GM21825 (cell line): ENCODE measurements around the gene NDUFB8.
"Not testable (repeated sequence)": the region's sequence is repeated elsewhere in the genome, so short reads cannot be mapped to it uniquely, and the experiment has no call there.

Source experiments
- ATAC-seq: cut with Tn5 transposase; IDR thresholded peaks from one replicate; pipeline ENCODE4 v1.9.1; 2021; ENCODE audit warnings: mild to moderate bottlenecking, moderate library complexity; ENCODE audit not compliant: unreplicated experiment

Gene NDUFB8

DNA sequence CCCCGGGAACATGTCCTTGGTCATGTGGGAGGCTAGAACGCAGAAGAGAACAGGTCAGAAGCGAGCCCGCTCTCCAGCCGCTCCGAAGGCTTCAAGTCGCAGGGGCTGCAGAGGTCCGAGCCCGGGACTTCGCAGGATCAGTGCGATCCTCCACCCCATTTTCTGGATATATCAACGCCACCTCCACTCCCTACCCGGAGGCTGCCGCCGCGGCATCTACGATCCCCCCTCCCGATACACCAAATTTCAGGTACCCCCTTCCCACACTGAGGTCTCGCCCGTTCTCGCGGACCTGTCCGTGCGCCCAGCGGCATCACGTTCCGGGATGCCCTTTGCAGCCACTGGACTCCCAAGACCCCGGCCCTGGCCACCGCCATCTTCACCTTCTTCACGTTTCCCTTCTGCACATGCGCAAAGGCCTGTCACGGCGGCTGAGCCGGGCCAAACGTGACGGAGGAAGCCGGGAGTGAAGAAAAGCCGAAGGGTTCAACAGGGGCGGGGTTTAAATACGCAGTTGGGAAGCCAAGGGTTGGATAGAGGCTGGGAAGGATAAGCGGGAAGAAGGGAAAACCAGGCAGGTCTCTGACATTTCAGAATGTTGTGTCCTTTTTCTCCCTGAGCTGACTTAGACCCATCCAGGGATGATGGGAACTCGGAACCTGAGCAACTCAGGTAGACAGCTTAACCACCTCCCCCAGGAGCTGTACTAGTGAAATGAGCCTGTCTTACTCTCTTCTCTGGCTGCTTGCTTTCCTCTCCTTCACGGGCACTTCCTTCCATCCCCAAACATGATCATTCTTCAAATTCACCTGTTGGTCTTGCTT lies at the start of gene NDUFB8:
Gene NDUFB8 (minus strand): TSS at position 397 of the 824 bp plus-strand sequence. CDS start 20 bp downstream, at position 377.
- peak; percentile 58 for ATAC-seq

DNA sequence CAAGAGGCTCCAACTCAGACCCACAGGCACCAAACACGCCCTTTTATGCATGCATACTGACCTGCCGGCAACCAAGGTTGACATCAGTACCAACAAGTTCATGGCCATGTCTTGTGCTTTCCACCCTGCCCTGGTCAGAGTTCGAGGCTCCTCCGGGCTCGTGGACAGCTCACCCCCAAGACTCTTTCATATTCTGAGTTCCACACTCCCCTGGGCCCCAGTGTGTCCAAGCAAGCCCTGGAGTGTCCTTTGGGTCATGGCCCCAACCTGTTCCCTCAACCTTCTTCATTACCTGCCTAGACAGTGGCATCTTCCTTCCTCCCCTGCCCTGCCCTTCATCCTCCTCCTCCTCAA lies 46.6 kb upstream of the NDUFB8 start:
- no peak for ATAC-seq

DNA sequence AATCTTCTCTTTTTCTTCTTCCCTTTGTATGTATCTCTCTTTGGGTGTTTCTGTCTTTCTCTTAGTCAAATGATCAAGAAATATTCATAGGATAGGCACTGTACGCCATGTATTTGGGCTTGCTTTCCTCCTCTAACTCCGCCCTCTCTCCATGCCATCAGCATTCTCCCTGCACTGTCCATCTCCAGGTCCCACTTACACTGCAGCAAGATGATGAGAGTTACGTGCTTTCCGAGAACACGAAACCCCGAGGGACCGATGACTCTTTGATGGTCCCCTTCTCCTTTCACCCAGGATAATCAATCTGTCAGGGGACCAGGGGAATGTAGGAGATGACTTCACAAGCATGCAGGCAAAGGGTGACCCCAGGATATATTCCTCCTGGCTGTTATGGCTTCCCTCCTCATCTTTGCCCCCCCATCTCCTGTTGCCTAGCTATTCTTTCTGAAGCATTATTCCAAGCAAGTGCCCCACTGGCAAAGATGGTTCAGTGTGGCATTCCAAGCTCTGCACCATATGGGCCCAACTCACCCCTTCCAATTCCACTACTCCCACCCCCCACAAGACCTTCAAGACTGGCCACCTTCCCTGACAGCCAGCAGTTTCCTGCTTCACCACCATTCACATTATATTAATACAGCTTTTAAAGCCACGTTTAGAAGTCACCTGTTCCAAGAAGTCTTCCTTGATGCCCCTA lies 46.1 kb upstream of the NDUFB8 start:
- no peak for ATAC-seq

DNA sequence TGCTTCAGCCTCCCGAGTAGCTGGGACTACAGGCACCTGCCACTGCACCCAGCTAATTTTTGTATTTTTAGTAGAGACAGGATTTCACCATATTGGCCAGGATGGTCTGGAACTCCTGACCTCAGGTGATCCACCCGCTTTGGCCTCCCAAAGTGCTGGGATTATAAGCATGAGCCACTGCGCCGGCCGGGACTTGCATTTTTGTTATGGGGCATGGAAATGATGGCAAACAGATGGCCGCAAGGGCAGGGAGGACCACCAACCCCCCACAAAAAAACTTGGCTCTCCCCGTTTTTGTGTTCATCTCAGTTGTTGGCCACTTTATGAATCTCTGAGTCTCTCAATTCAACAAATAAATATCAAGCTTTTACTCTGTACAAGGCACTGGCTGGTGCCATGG lies 45.5 kb upstream of the NDUFB8 start:
- not testable (repeated sequence) for ATAC-seq

DNA sequence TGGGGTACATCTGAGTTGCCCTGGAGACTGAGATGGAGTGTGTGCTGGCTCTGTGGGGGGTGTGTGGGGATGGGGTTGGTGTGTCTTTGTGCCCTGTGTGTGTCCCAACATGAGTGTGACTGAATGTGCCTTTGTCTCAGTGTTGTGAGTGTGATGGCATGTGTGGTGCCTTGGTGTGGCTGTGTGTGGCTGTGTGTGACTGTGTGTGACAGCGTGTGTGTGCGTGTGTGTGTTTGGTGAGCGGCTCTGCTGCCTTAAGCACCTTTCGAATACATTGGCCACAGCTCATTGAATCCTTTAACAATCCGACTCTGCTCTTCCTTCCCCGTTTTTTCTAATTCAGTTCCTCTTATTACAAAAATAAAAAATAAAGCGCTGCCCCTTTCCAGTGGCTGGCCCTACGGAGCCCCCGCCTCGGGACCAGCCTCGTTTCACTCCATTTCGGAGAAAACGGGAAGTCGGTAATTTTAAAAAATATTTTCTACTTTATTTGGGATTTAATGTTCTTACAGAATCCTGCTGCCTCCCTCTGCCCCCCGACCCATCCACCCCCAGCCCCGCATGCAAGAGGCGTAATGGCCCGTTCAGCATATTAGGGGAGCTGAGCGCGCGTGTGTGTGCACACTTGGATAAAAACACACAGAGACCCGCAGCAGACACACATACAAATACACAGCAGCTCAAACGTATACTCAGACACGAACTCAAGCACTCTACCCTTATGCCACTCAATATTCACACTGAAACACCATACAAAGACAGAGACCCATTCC lies 41.6 kb upstream of the NDUFB8 start:
- no peak for ATAC-seq

DNA sequence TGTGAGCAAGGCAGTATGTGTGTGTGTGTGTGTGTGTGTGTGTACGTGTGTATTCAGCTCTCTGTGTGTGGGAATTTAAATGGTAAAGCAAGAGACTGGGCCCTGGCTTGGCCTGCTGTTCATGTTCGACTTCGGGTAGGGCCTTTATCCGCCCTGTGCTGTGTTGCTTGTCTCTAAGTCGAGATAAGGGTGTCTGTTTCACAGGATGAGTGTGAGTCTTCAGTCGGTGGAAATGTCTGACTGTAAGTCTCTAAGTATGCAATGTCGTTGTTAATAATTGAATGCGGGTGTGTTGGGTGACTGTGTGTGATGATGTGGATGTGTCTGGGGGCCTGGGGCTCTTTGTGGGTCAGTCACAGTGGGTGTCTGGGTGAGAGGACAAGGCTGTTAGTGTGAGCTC lies 40.8 kb upstream of the NDUFB8 start:
- no peak for ATAC-seq

DNA sequence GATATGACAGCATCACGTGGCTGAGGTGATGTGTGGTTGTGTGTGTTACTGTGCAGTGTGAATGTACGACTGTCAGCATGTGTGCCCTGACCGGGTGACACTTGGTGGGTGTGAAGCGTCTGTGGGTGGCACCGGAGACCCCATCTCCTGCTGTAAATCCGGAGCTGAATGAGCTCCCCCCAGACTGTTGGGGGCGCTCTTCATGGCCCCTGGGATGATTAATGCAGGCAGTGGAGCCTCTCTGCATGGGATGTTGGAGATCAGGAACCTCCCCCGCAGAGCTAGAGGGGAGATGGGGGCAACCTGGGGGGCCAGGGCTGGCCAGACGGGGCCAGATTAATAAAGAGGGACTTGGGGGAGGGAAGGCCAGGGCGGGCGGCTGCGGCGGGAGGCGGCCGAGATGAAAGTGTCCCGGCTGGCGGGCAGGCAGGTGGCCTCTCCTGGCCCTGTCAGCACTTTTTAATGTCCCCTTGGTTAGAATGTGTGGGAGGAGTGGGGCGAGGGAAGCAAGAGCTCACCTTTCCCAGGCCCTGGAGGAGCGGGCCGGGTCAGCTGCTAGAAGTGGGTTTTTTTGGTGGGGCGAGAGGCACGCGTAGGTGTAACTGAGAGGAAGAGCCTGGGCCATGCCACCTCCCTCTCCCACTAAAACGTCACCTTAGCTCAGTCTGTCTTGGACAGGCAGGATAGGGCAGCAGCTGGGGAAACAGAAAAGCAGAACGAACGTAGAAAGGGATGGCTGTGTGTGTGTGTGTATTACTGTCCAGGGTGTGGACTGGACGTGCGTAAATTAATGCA lies 40.2 kb upstream of the NDUFB8 start:
- ATAC-seq, result no peak

DNA sequence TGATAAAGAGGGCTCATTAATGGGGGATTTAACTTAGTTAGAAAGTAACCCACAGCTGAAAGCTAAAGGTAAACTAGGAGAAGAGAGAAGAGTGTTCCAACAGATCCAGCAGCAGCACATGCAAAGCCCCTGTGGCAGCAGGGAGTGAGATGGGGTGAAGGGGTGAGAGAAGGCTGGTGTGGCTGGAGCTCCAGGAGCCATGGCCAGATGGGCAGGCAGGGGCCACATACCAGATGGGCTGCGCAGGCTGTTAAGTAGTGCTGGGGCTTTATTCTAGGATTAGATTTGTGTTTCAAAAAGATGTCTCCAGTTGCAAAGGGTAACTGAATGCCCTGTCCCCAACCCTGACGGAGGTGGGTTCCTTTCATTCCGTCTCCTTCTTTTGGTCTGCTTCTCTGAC lies 39.2 kb upstream of the NDUFB8 start:
- ATAC-seq, result no peak

DNA sequence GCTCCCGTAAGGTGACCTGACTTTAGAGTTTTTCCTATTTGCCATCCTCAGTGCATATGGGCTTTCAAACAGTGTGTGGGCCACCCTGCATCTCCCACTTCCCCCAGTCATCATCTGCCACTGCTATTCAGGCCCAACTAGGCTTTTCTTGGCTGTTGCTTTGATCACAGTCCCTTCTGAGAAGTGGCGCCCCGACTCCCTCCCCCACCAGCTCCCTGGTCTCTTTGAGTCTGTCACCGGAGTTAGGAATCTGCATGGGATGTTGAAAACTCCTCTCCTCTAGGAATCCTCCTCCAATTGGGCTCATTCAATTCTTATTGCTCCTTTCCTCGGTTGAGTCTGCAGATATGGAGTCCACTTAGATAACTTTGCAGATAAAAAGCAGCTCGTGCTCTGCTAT lies 38.2 kb upstream of the NDUFB8 start:
- ATAC-seq, result no peak

DNA sequence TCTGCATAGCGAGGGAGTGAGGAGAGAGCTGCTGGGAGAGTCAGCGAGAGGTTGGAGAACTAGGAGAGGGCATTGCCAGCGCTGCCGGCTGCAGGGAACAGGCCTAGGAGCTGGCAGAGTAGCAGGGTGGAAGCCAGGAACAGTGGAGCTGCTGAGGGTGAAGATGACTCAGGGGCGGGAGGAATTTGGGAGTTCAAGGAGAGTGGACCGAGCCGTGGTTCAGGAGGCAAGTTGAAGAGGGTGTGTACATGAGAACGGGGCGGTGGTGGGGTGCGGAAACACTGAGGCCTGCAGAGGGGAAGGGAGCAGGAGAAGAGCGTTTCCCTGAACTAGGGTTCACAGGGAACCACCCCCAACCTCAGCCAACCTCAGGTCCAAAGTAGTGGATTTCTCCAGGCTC lies 37.6 kb upstream of the NDUFB8 start:
- ATAC-seq, result no peak

DNA sequence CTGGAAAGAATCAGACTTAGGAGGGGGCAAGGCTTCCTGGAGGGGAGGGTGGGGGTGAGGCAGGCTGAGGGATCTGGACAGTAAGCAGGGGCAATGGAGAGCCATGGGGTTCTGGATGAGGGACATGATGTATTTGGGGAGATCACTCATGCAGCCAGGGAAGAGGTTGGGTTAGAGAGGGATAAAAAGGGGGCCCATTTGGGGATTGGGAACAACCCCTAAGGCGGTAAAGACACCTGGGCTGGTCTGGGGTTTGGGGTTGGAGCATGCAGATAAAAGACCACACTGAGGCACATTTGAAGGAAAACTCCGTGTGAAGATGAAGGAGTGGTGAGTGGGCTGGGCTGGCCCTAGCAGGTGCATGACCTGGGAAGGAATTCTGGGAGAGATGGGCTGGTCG lies 36.9 kb upstream of the NDUFB8 start:
- ATAC-seq, result no peak

DNA sequence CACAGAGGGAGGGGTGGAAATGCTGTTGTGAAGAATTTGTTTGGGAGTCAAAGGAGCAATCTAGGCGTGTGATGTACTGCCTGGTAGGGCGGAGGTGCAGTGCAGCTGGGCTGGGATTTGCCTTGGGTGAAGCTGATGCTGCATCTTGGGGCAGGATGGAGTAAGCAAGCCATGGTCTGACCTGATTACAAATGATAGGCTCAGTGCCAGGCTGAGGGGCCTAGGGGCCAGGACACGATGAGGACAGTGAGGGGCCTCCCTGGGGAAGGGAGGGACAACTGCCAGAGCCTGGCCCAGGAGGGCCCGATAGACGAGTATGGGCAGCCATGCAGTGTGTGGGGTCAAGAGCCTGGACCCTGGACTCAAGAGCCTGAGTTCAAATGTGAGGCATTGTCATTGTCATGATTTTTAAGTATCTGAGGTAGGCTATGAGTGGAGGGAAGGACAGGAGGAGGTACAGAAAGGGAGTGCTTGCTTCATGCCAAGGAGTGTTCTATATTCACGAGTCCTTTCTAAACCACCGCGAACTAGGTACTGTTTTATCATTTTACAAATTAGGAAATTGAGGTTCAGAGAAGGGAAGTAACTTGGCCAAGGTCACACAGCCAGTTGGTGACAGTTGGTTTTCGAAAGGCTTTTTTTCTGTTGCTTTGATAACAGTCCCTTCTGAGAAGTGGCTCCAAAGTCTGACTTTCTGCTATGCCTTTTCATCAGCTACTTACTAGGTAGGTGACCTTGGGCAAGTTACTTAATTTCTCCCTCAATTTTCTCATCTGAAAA lies 35.7 kb upstream of the NDUFB8 start:
- ATAC-seq, result no peak

DNA sequence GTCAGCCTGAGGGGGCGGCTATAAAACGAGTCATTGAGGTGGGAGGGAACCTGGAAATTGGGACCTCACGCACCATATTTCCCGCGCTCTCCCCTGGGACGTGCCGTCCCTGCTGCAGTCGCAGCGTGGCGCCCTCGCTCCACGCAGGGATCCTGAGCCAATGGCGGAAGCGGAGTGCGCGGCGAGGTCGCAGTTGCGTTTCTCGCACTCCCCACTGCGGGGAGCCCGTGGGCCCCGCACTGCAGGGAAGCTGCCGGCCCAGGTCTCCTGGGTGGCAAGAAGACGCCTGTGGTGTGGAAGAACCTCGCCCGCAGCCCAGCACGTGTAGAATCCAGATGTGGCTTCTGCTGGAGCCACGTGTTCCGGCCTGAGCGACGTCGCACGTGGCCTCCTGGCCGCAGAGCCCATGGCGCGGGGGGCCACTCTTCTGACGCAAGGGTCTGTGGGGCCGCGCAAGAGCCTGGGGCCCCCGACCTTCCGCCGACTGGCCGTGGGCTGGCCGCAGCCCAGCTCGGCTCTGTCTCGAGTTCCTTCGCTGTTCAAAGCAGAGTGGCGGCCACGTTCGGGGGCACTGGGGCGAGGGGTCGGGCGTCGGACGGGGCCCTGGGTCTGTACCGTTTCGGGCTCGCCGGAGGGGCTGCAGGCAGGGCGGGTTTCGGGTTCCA lies 32.5 kb upstream of the NDUFB8 start:
- peak; percentile 80 for ATAC-seq

DNA sequence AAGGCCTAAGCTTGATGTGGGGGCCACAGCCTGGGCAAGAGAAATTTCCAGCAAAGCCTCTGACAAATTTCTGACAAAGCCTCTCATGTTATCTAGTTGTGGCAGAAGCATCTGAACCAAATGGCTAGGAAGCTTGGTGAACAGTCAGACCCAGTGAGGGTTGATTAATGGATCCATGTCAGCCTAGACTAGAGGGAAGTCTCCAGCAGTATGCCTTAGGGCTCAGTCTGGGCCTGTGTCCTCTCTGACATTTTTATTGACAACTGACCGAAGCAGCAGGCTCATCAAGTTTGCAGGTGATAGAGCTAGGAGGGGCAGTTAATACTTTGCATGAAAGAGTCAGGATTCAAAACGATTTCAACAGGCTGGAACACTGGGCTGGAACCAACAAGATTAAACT lies 31.3 kb upstream of the NDUFB8 start:
- no peak for ATAC-seq

DNA sequence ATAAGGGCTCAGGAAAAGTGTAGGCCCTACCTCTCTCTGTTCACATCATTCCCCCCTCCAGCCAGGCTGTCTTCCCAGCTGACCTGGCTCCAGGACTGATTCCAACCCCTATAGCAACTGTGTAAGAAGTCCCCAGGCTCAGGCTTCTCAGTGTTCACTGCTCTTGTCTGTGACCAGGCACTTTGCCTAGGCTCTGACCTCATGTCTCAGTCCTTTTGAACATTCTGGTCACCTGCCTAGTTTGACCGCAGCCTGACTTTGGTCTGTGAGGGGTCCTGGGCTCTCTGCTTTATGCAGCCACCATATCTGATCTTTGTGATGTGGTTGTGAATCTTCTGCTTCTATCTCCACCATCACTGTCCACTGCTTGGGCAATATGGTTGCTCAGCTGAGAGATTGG lies 30.6 kb upstream of the NDUFB8 start:
- ATAC-seq, result no peak

DNA sequence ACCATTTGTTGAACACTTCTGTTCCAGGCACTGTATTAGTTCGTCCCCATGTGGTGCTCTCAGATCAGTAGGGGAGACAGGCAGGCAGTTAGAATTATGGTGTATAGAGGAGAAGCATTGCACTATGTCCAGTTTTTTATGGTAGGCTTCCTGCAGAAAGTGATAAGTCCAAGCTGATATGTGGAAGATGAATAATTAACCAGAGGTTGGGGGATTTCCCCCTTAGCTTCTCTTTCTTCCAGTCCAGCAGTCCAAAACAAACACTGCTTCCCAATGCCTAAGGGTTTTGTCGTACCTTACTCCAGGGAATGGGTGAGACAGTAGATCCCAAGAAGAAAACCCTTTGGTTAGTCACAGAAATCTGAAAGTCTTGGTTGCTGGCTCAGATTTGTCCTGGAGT lies 25.2 kb upstream of the NDUFB8 start:
- no peak for ATAC-seq

DNA sequence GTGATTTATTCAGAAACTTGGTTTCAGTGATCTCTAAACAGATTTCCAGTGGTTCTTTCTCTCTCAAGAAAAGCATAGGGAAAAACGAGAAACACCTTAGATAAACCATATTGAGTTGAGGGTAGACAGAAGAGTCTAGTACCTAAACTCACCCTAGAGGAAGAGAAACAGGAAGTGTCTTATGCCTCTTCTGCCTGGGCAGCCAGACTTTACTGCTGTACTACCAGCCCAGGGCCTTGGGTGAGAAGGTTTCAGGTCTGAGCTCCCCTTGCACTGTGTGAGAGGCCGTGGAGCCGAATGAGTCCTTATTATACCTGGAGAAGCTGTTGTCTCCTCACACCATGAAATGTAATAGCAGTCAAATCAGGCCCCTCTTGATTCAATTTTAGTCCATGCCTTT lies 24.3 kb upstream of the NDUFB8 start:
- ATAC-seq, result no peak

DNA sequence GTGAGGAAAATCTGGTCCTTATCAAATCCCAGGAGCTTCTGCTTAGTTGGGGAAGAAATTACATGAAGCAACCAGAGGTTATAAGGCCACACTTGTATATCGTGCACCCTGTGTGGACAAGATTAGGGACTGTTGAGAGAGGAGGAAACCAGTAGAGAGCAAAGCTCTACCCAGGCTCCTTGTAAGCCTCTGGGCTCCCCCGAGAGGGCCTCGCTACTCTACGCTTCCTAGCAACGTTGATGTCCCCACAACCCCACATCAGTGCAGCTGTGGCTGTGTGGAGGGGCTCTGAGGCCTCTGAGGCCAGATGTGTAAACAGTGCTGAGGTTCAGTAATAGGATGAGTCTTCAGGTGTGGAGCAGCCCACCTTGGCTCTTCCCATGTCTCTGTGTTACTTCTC lies 22.1 kb upstream of the NDUFB8 start:
- ATAC-seq, result no peak

DNA sequence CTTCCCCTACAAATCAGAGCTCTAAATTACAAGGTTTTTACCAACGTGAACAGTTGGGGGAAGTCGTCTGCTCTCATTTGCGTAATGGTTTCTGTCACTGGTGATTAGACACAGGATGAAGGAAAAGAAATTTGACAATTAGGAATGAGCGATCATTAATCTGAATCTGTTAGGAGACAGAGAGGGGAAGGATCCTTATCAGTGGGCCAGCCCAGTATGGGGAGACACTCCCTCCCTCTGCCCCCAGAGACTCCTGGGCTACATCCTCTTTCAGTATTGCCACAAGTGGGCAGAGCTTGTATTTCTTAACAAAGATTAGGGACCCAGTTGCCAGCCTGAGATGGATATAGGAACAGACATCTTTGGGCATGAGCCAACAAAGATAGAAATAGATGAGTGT lies 21.5 kb upstream of the NDUFB8 start:
- ATAC-seq, result no peak

DNA sequence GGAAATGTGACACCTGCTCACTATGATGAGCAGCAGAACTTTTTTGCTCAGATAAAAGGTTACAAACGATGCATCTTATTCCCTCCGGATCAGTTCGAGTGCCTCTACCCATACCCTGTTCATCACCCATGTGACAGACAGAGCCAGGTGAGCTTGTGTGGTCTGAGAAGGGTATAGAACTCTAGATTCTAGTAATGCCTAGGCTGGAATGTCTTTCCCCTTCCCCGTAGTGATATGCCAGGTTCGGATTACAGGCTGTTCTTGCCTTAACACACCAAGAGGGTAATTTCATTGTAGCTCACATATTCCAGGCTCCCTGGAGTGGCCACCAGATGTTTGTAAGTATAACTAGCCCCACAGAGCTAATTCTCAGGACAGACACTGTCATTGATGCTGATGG lies 15.3 kb upstream of the NDUFB8 start:
- no peak for ATAC-seq
